SK-N-SH (cell line): ENCODE results near the gene COL4A6. TPM values are rescaled to one million over a fixed set of nuclear protein-coding genes. Genes with fewer than 3 reads are reported as not detected.

Experiments
- CTCF ChIA-PET: fragments of 300-600, 350-600 bp; formaldehyde crosslinking; extraction: SDS; loops from one replicate; lab custom pipeline; 2021; lab: Yijun Ruan, JAX
- POLR2A ChIA-PET: fragments of 350-600 bp; sonication (Branson Sonifier 250); formaldehyde crosslinking; extraction: SDS; loops from one replicate; lab custom pipeline; 2020; ENCODE audit warnings: antibody characterized with exemption, inconsistent platforms; lab: Yijun Ruan, JAX
- DNase-seq: peaks from one replicate; pipeline ENCODE4 v3.0.0; 2012
- H2AFZ ChIP-seq: fragments of 200-600 bp; sonication (generic); 2 replicates; pipeline ENCODE4 v1.8.1; 2016; ENCODE audit warnings: antibody characterized with exemption, mild to moderate bottlenecking, low read depth
- H3F3A ChIP-seq: fragments of 200-600 bp; sonication (generic); replicated peaks from 2 replicates; pipeline ENCODE3; 2016; ENCODE audit warnings: antibody characterized with exemption, mild to moderate bottlenecking; ENCODE audit not compliant: insufficient read depth
- H3K27ac ChIP-seq, 2 experiments: fragments of 200-500 bp in 1 of 2; fragments of 200-600 bp in 1 of 2; sonication (Bioruptor generic) in 1 of 2; sonication (generic), shearing (Covaris generic) in 1 of 2; 2 replicates each; pipeline versions ENCODE4 v1.5.1 to v1.6.1; 2014 to 2016; ENCODE audit warnings: low read depth in 2 of 2, inconsistent platforms in 1 of 2, low read length in 1 of 2, mild to moderate bottlenecking in 1 of 2, mixed read lengths in 1 of 2
- H3K27me3 ChIP-seq: fragments of 200-600 bp; sonication (generic), shearing (Covaris generic); 2 replicates; pipeline ENCODE4 v1.6.1; 2016; ENCODE audit warnings: mixed run types; ENCODE audit not compliant: insufficient read depth
- H3K36me3 ChIP-seq, 2 experiments: fragments of 200-500 bp in 1 of 2; fragments of 200-600 bp in 1 of 2; sonication (Bioruptor generic) in 1 of 2; sonication (generic) in 1 of 2; replicated peaks in 1 of 2; 2 replicates each; pipeline versions ENCODE3 to v1.5.1; 2014 to 2016; ENCODE audit warnings: low read length in 1 of 2, mild to moderate bottlenecking in 1 of 2; ENCODE audit not compliant: insufficient read depth in 2 of 2, control insufficient read depth in 1 of 2
- H3K4me1 ChIP-seq, 2 experiments: fragments of 200-500 bp in 1 of 2; fragments of 200-600 bp in 1 of 2; sonication (Bioruptor generic) in 1 of 2; sonication (generic), shearing (Covaris generic) in 1 of 2; 2 replicates each; pipeline versions ENCODE4 v1.5.1 to v1.6.1; 2014 to 2016; ENCODE audit warnings: low read depth in 1 of 2, low read length in 1 of 2, mixed run types in 1 of 2; ENCODE audit not compliant: insufficient read depth in 2 of 2, control insufficient read depth in 1 of 2
- H3K4me2 ChIP-seq: fragments of 200-600 bp; sonication (generic), shearing (Covaris generic); 2 replicates; pipeline ENCODE4 v1.6.1; 2017; ENCODE audit warnings: mixed run types
- H3K4me3 ChIP-seq, 2 experiments: fragments of 200-500 bp in 1 of 2; fragments of 200-600 bp in 1 of 2; sonication (Bioruptor generic) in 1 of 2; sonication (generic), shearing (Covaris generic) in 1 of 2; 2 replicates each; pipeline versions ENCODE4 v1.5.1 to v1.8.1; 2014 to 2016; ENCODE audit warnings: low read depth in 2 of 2, inconsistent platforms in 1 of 2, low read length in 1 of 2, mild to moderate bottlenecking in 1 of 2, mixed read lengths in 1 of 2, moderate library complexity in 1 of 2
- H3K79me2 ChIP-seq: fragments of 200-600 bp; sonication (generic); 2 replicates; pipeline ENCODE4 v1.8.1; 2017; ENCODE audit warnings: mild to moderate bottlenecking; ENCODE audit not compliant: insufficient read depth
- H3K9ac ChIP-seq: fragments of 200-600 bp; sonication (generic); 2 replicates; pipeline ENCODE4 v1.6.1; 2017; ENCODE audit warnings: mixed run types
- H3K9me2 ChIP-seq: fragments of 200-600 bp; sonication (generic); 2 replicates; pipeline ENCODE4 v1.6.1; 2017; ENCODE audit warnings: mixed run types
- H3K9me3 ChIP-seq: fragments of 200-600 bp; sonication (generic); 2 replicates; pipeline ENCODE4 v1.6.1; 2017; ENCODE audit warnings: mixed run types, mild to moderate bottlenecking, moderate library complexity
- H4K20me1 ChIP-seq: fragments of 200-600 bp; sonication (generic); 2 replicates; pipeline ENCODE4 v1.6.1; 2017; ENCODE audit warnings: mild to moderate bottlenecking, mixed run types; ENCODE audit not compliant: insufficient read depth
- CHD2 ChIP-seq: fragments of 150-350 bp; IDR thresholded peaks from 2 replicates; pipeline ENCODE4 v1.6.1; 2018; ENCODE audit warnings: low read length; ENCODE audit not compliant: partially characterized antibody
- ELF1 ChIP-seq: IDR thresholded peaks from 2 replicates; pipeline ENCODE4 v1.4.0; 2012
- EP300 ChIP-seq, 2 experiments: IDR thresholded peaks; 2 replicates each; pipeline versions ENCODE4 v1.4.0 to v1.6.1; 2012; ENCODE audit warnings: borderline replicate concordance in 1 of 2, low read depth in 1 of 2, low read length in 1 of 2
- EZH2phosphoT487 ChIP-seq: fragments of 200-600 bp; sonication (generic); IDR thresholded peaks from 2 replicates; pipeline ENCODE4 v1.6.1; 2017; ENCODE audit warnings: low read depth, mixed run types, mild to moderate bottlenecking, antibody characterized with exemption, moderate library complexity, borderline replicate concordance
- FOSL2 ChIP-seq: IDR thresholded peaks from 2 replicates; pipeline ENCODE4 v1.4.0; 2012; ENCODE audit warnings: low read depth, mild to moderate bottlenecking, moderate library complexity, borderline replicate concordance
- FOXM1 ChIP-seq: IDR thresholded peaks from 2 replicates; pipeline ENCODE4 v1.4.0; 2012; ENCODE audit warnings: low read depth, mild to moderate bottlenecking
- GABPA ChIP-seq: IDR thresholded peaks from 2 replicates; pipeline ENCODE4 v1.4.0; 2012; ENCODE audit warnings: low read depth, mild to moderate bottlenecking
- IRF3 ChIP-seq: fragments of 150-350 bp; IDR thresholded peaks from 2 replicates; pipeline ENCODE4 v1.6.1; 2016; ENCODE audit warnings: mild to moderate bottlenecking, low read depth, low read length
- JUND ChIP-seq: IDR thresholded peaks from 2 replicates; pipeline ENCODE4 v1.4.0; 2012
- REST ChIP-seq: IDR thresholded peaks from 2 replicates; pipeline ENCODE4 v1.6.1; 2012; ENCODE audit warnings: mild to moderate bottlenecking, low read depth, low read length, moderate library complexity
- RFX5 ChIP-seq: IDR thresholded peaks from 2 replicates; pipeline ENCODE4 v1.6.1; 2012; ENCODE audit warnings: mild to moderate bottlenecking, improper control_type of control experiment, low read length
- RXRA ChIP-seq: IDR thresholded peaks from 2 replicates; pipeline ENCODE4 v1.4.0; 2012; ENCODE audit warnings: low read depth, mild to moderate bottlenecking, borderline replicate concordance
- SMC3 ChIP-seq: IDR thresholded peaks from 2 replicates; pipeline ENCODE4 v1.6.1; 2012; ENCODE audit warnings: low read depth, low read length, improper control_type of control experiment
- TAF1 ChIP-seq: IDR thresholded peaks from 2 replicates; pipeline ENCODE4 v1.6.1; 2012; ENCODE audit warnings: low read depth, mild to moderate bottlenecking, low read length, moderate library complexity, borderline replicate concordance
- TCF12 ChIP-seq: IDR thresholded peaks from 2 replicates; pipeline ENCODE4 v1.4.0; 2012
- USF1 ChIP-seq: IDR thresholded peaks from 2 replicates; pipeline ENCODE4 v1.4.0; 2012; ENCODE audit warnings: low read depth, borderline replicate concordance
- USF2 ChIP-seq: fragments of 150-350 bp; IDR thresholded peaks from 2 replicates; pipeline ENCODE4 v1.6.1; 2017; ENCODE audit warnings: antibody characterized with exemption, low read length, low read depth, borderline replicate concordance
- ZBTB33 ChIP-seq: IDR thresholded peaks from 2 replicates; pipeline ENCODE4 v1.4.0; 2012; ENCODE audit warnings: low read depth, borderline replicate concordance
- WGBS: methylation state at CpG from one replicate; pipeline ENCODE4 v1.1.6; 2017; ENCODE audit warnings: low lambda C conversion rate; 5-methylcytosine and 5-hydroxymethylcytosine counted together
- polyA plus RNA-seq, 3 experiments: library from polyadenylated mRNA; depleted of rRNA; stranded (reverse); fragments of >200 nt; gene quantifications; 2 replicates each; pipeline ENCODE4 v1.2.3, GENCODE V29; 2012

Gene COL4A6
- polyA plus RNA-seq, 1 of the 3 experiments (the other 2 are of a cell fraction), result not detected

GRCh38 chrX:108159028-108159670, 279.1 kb downstream of the COL4A6 start:
- H3K27ac ChIP-seq, result no peak overlapping the region
- 61% methylated on average over 11 of the region's 11 CpGs for WGBS
- peaks cover 4% of the 10 kb centered on the region; the same call in 1 of the 2 replicates for H3K27me3 ChIP-seq
- H3K4me3 ChIP-seq, result no peak overlapping the region
- CTCF ChIA-PET, result no interaction called here
- no peak for DNase-seq
- no peak overlapping the region for H2AFZ ChIP-seq
- no peaks in the 10 kb centered on the region for H3F3A ChIP-seq
- H3K9me2 ChIP-seq, result no peaks in the 10 kb centered on the region
- no peaks in the 10 kb centered on the region for H3K79me2 ChIP-seq
- POLR2A ChIA-PET, result interaction anchor here (0.6 kb wide), 1 partner anchor 1267 kb away, joined by 5 read pairs; no protein-coding TSS in a partner anchor
- no peaks in the 10 kb centered on the region for H3K36me3 ChIP-seq
- no peaks in the 10 kb centered on the region for H3K4me1 ChIP-seq
- TF ChIP-seq RFX5 (no peak), SMC3 (no peak), EP300 (IDR thresholded peaks at IDR 0.05; ENCODE audit: borderline replicate concordance in 1 of 2, low read depth in 1 of 2, low read length in 1 of 2) (no peak), RXRA (no peak)
- H4K20me1 ChIP-seq, result no peaks in the 10 kb centered on the region
- no peak overlapping the region for H3K9ac ChIP-seq
- H3K4me2 ChIP-seq, result no peak overlapping the region
- H3K9me3 ChIP-seq, result no peaks in the 10 kb centered on the region

- Histone ChIP-seq H3K27me3 (peaks cover 2% of the 10 kb centered on the region; the same call in 1 of the 2 replicates), H3K79me2 (no peaks in the 10 kb centered on the region), H3K9ac (no peak overlapping the region), H3K9me2 (no peaks in the 10 kb centered on the region), H2AFZ (no peak overlapping the region), H3F3A (no peaks in the 10 kb centered on the region), H3K27ac (no peak overlapping the region), H3K36me3 (peaks cover 0 to 6% of the 10 kb centered on the region in 2 experiments), H3K4me2 (no peak overlapping the region), H3K4me3 (no peak overlapping the region), H3K4me1 (no peaks in the 10 kb centered on the region), H4K20me1 (no peaks in the 10 kb centered on the region), H3K9me3 (no peaks in the 10 kb centered on the region)
- ChIA-PET POLR2A (no interaction called here), CTCF (no interaction called here)
- WGBS, result 39% methylated on average over 3 of the region's 3 CpGs
- TF ChIP-seq USF2, result no peak
- no peak for TF ChIP-seq ZBTB33
- no peak for TF ChIP-seq IRF3
- no peak for TF ChIP-seq TCF12
- TF ChIP-seq EZH2phosphoT487, result no peak
- TF ChIP-seq CHD2, result no peak
- no peak for TF ChIP-seq GABPA
- no peak for TF ChIP-seq ELF1
- TF ChIP-seq FOSL2, result no peak
- no peak for TF ChIP-seq REST
- no peak for TF ChIP-seq JUND
- TF ChIP-seq USF1, result no peak
- TF ChIP-seq FOXM1, result no peak
- TF ChIP-seq RFX5, result no peak
- TF ChIP-seq TAF1, result no peak
- no peak for DNase-seq
Observed at GRCh38 chrX:108157628-108158027, 280.6 kb downstream of the COL4A6 start.
